Epithelial cell of esophagus (primary cell): ENCODE data around the gene COPB2.

ENCODE experiments used
- DNase-seq: peaks from one replicate; pipeline ENCODE4 v3.0.0; 2010; ENCODE audit warnings: low read depth
- H3K4me3 ChIP-seq: 2 replicates; pipeline ENCODE4 v1.5.1; 2011; ENCODE audit warnings: mild to moderate bottlenecking, low read length, control low read depth
- CTCF ChIP-seq: IDR thresholded peaks from 2 replicates; pipeline ENCODE4 v1.5.1; 2011; ENCODE audit warnings: low read depth, mild to moderate bottlenecking, low read length, control low read depth, inconsistent platforms; ENCODE audit not compliant: insufficient read depth; ENCODE audit errors: missing control alignments

The COPB2 gene

GRCh38 chr3:139377378-139377777 is 12.1 kb downstream of the COPB2 start:
- TF ChIP-seq CTCF = no peak
- no peak for DNase-seq
- no peak overlapping the region for H3K4me3 ChIP-seq

GRCh38 chr3:139374099-139374498 is 15.3 kb downstream of the COPB2 start:
- no peak overlapping the region for H3K4me3 ChIP-seq
- no peak for TF ChIP-seq CTCF
- no peak for DNase-seq

- H3K4me3 ChIP-seq = no peak overlapping the region
- DNase-seq = no peak
- TF ChIP-seq CTCF = no peak
Measured at GRCh38 chr3:139364549-139364948, 24.9 kb downstream of the COPB2 start.

- no peak for DNase-seq
- no peak for TF ChIP-seq CTCF
- H3K4me3 ChIP-seq = no peak overlapping the region
Measured at GRCh38 chr3:139361276-139361675, 28.2 kb downstream of the COPB2 start.

GRCh38 chr3:139358841-139359562 is 30.4 kb downstream of the COPB2 start:
- H3K4me3 ChIP-seq = no peak overlapping the region
- no peak for TF ChIP-seq CTCF
- DNase-seq = no peak

- H3K4me3 ChIP-seq = no peak overlapping the region
- no peak for TF ChIP-seq CTCF
- no peak for DNase-seq
Measured at GRCh38 chr3:139357899-139358298, 31.5 kb downstream of the COPB2 start.

- no peak for TF ChIP-seq CTCF
- H3K4me3 ChIP-seq = no peak overlapping the region
Measured at GRCh38 chr3:139355891-139356290, 33.6 kb downstream of the COPB2 start.

More at GRCh38 chr3:139355891-139356290, 33.6 kb downstream of the COPB2 start:
- DNase-seq = no peak
